ENCODE measurements around the gene TLE3. TPM values are rescaled to one million over a fixed set of nuclear protein-coding genes. Genes with fewer than 3 reads are reported as not detected.

The TLE3 gene
- total RNA-seq, 6 experiments from 2014 or later: 6.0 to 17.6 (median 13.8) TPM

- DNase-seq: no peak
- Mint-ChIP-seq H3K4me1 (ENCODE audit: low read depth) (peaks cover 35% of the 10 kb centered on the region), H3K27ac (no peak overlapping the region), H3K9me3 (no peaks in the 10 kb centered on the region), H3K36me3 (ENCODE audit: low read depth) (peaks cover 22% of the 10 kb centered on the region), H3K4me3 (no peak overlapping the region), H3K27me3 (ENCODE audit: insufficient read depth) (peaks cover 3% of the 10 kb centered on the region)
- no peak for TF ChIP-seq CTCF (IDR thresholded peaks at IDR 0.05)
Observed at GRCh38 chr15:70093070-70093469, 4.6 kb downstream of the TLE3 start.

- no peak for TF ChIP-seq CTCF (IDR thresholded peaks at IDR 0.05)
- Mint-ChIP-seq H3K27ac (no peak overlapping the region), H3K36me3 (ENCODE audit: low read depth) (peaks cover 22% of the 10 kb centered on the region), H3K4me1 (ENCODE audit: low read depth) (peaks cover 35% of the 10 kb centered on the region), H3K27me3 (ENCODE audit: insufficient read depth) (no peaks in the 10 kb centered on the region; the same call in none of the 2 replicates), H3K9me3 (no peaks in the 10 kb centered on the region), H3K4me3 (no peak overlapping the region)
- DNase-seq: no peak
Observed at GRCh38 chr15:70092464-70093027, 5.2 kb downstream of the TLE3 start.

GRCh38 chr15:70091726-70092463, 5.8 kb downstream of the TLE3 start:
- H3K36me3 Mint-ChIP-seq (ENCODE audit: low read depth): peaks cover 22% of the 10 kb centered on the region
- no peaks in the 10 kb centered on the region for H3K9me3 Mint-ChIP-seq
- no peak for TF ChIP-seq CTCF (IDR thresholded peaks at IDR 0.05)
- no peaks in the 10 kb centered on the region; the same call in none of the 2 replicates for H3K27me3 Mint-ChIP-seq (ENCODE audit: insufficient read depth)
- H3K27ac Mint-ChIP-seq: no peak overlapping the region
- peaks cover 35% of the 10 kb centered on the region for H3K4me1 Mint-ChIP-seq (ENCODE audit: low read depth)
- no peak for DNase-seq
- H3K4me3 Mint-ChIP-seq: no peak overlapping the region

- Mint-ChIP-seq H3K4me1 (ENCODE audit: low read depth) (peaks cover 35% of the 10 kb centered on the region), H3K27me3 (ENCODE audit: insufficient read depth) (no peaks in the 10 kb centered on the region; the same call in none of the 2 replicates), H3K36me3 (ENCODE audit: low read depth) (peaks cover 31% of the 10 kb centered on the region), H3K27ac (no peak overlapping the region), H3K9me3 (no peaks in the 10 kb centered on the region), H3K4me3 (no peak overlapping the region)
- DNase-seq: no peak
- TF ChIP-seq CTCF (IDR thresholded peaks at IDR 0.05): no peak
Observed at GRCh38 chr15:70090436-70091296, 7.1 kb downstream of the TLE3 start.

- Mint-ChIP-seq H3K36me3 (ENCODE audit: low read depth) (peaks cover 31% of the 10 kb centered on the region), H3K4me1 (ENCODE audit: low read depth) (peaks cover 29% of the 10 kb centered on the region)
- DNase-seq: no peak
Observed at GRCh38 chr15:70089692-70089971, 8.1 kb downstream of the TLE3 start.

More at GRCh38 chr15:70089692-70089971, 8.1 kb downstream of the TLE3 start:
- H3K27ac Mint-ChIP-seq: no peak overlapping the region
- no peaks in the 10 kb centered on the region; the same call in 1 of the 2 replicates for H3K27me3 Mint-ChIP-seq (ENCODE audit: insufficient read depth)
- H3K4me3 Mint-ChIP-seq: no peak overlapping the region
- no peak for TF ChIP-seq CTCF (IDR thresholded peaks at IDR 0.05)
- H3K9me3 Mint-ChIP-seq: no peaks in the 10 kb centered on the region

All from HFFc6 (cell line).